Daoy (cell line): Measurements from ENCODE around the gene FOXN3. TPM values are rescaled to one million over a fixed set of nuclear protein-coding genes. Genes with fewer than 3 reads are reported as not detected.
A peak's percentile ranks its signal among the peaks of the same experiment; 100 is the strongest.

ENCODE experiments used
- DNase-seq: peaks from one replicate; pipeline ENCODE4 v3.0.0-alpha.2; 2015; ENCODE audit warnings: low read depth
- total RNA-seq: library from RNA; depleted of rRNA; stranded (reverse); fragments of >200 nt; shearing (Covaris generic); gene quantifications from 2 replicates; pipeline ENCODE4 v1.2.3, GENCODE V29; 2014; rRNA removed

FOXN3 gene, protein sequence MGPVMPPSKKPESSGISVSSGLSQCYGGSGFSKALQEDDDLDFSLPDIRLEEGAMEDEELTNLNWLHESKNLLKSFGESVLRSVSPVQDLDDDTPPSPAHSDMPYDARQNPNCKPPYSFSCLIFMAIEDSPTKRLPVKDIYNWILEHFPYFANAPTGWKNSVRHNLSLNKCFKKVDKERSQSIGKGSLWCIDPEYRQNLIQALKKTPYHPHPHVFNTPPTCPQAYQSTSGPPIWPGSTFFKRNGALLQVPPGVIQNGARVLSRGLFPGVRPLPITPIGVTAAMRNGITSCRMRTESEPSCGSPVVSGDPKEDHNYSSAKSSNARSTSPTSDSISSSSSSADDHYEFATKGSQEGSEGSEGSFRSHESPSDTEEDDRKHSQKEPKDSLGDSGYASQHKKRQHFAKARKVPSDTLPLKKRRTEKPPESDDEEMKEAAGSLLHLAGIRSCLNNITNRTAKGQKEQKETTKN
- total RNA-seq = 17.7 and 34.4 TPM in 2 replicates

GRCh38 chr14:89417091-89417464 is at the start of gene FOXN3:
Gene FOXN3, minus strand, starts transcription at chr14:89417233. Its CDS starts 4,757 bp downstream, at chr14:89412476.
- DNase-seq = peak; percentile 95

GRCh38 chr14:89466484-89466883 is 49.5 kb upstream of the FOXN3 start:
- DNase-seq = no peak

- no peak for DNase-seq
These were observed 48.8 kb upstream of the FOXN3 start for GRCh38 chr14:89465876-89466275.

DNA sequence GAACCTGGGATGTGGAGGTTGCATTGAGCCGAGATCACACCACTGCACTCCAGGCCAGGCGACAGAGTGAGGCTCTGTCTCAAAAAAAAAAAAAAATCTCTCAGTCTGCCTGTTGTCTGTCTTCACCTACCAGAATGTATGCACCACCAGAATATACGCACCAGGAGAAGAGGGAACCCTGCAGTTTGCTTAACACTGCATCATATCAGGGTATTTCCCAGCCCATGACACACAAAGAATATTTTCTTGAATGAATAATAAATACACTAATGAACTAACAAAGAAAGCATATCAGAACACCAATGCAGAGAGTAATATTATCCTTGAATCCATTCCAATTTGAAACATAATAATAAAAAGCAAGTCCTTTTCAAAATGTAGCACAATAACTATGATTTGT is 44.2 kb upstream of the FOXN3 start:
- DNase-seq = no peak

DNA sequence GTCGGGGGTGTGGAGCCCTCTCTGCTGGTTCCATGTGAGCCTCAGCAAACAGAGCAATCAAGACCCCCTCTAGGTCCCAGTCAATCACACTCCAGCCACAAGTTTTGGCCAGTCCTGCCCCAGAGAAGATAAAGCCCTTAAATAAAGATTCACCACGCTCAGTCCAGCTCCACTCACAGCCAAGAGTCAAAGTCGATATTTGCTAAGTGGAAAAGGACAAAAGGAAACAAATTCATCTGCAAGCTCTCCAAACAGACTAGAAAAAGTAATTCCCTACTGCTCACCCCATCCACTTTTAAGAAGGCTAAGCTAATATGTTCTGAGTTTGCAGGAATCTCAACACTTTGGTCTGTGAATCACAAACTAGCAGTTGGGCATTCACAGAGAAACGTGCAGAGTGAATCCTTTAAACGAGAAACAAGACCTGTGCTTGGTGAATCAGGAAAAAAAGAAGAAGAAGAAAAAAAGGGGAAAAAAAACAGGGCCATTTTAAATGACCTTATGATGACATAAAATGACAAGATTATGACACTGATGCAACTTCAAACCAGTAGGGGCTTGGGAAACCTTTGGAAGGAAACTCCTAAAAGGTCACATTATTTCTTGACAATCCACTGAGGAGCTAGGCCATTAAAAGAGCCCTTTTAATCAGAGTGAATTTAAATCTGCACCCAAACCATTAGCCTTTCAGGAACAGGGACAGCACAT is 41.8 kb upstream of the FOXN3 start:
- no peak for DNase-seq

DNA sequence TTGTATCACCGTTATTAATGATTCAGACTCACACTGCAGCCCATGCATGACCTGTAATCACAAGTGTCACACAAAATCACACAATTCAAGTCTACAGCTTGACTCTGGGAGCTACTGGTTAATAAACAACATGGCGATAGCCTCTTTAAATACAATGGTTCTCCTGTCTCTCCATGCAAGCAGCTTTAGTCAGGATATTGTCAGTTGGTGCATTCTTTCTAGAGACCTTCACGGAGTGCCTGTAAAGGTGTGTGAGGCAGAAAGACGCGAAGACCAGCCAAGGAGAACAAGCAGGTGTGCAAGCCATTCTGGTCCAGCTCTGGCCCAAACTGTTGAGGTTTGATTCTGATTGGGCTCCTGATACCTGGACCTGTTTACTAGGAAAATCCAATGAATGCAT is 40.0 kb upstream of the FOXN3 start:
- DNase-seq = no peak

DNA sequence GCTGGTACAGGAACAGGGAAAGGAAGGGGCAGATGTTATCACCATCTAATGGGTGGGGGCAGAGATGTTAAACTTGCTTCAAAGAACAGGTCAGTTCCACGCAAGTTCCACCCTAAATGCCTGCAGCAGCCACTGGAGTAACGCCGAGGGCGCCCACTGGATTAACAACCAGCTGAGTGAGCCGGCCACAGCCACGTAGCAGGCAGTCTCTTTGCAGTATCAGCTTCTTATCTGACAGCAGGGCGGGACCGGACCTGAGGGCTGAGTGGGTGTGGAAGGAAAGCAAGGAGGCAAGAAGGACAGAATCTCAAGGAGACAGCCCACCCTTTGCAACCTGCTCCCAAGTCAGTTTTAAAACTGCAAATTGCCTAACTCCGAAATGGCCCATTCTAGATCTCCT is 38.4 kb upstream of the FOXN3 start:
- no peak for DNase-seq

DNA sequence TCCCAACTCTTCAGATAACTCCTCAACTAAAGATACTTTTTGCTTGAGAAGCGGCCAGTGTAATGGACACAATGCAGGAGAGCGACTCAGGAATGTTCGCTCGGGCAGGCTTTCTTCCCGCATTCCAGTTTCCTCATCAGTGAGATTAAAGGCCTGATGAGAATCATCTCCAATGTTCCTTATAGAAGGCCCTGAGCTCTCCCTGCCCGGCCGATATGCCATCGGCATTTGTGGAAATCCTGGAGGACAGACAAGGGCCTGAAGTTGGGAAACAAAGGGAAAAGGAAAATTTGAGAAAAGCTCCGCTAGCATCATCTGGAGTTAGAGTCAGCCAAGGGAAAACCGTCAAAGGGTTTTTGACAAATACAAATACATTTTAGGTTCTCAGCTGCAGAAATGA is 38.0 kb upstream of the FOXN3 start:
- no peak for DNase-seq

DNA sequence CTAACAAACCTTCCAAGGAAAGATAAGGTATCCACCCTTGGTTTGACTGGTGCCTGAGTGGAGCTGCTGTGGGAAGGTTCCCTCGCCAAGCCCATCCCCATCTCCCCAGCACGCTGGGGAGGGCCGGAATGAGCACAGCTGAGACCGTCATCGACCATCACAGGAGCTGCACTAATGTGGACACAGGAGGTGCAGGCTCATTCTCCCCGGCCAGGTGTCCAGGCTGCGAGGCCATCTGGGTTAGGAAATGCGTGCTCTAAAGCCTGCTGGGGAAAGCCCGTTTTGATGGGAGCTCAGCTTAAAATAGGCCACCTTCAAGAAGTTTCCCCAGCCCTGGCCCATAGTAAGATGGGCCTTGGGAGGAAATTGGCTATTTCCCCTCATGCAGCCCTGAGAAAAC is 35.2 kb upstream of the FOXN3 start:
- DNase-seq = no peak

DNA sequence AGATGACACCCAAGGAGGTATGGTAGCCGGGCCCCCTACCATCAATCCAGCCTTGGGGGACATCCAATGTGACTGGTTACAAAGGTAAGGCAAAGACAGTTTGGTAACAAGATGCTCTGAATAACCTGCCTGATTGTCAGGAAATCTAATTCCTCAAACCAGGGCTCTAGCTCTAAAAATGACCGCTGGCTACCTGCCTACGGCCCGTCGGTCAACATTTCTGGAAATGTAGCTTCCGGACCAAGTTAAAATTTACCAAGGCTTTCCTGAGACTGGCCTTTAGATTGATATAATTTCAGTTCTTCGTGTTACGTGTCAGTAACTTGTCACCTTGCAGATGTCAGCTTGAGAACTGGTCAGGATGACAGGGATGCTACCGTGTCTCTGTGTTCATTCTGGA is 34.2 kb upstream of the FOXN3 start:
- DNase-seq = no peak

GRCh38 chr14:89447182-89447944 is 30.3 kb upstream of the FOXN3 start:
- DNase-seq = no peak

DNA sequence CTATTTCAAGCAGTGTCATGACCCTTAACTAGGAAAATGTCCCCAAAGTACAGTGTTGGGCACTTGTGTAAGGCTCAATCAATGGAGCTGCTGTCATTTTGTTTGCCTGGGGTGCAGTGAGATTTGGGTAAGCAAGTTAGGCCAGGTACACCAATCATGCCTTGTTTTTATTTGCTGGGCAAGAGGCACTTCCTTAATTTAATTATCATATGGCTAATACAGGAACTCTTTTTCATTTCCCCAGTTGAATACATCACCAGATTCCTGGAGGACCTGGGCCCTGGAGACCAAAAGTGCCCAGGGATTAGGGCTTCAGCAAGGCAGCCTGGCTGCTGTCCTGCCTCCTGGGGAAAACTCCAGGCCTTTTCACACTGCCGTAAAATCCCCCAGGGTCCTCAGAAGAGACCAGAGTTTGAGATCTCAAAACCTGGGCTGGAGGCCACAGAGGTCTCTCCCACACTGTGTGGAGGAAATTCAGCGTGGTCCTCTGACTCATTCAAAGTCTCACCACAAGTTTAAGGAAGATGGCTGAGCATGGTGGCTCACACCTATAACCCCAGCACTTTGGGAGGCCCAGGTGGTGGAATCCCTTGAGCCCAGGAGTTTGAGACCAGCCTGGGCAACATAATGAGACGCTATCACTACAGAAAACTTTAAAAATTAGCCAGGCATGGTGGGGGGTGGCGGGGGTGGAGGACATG is 28.4 kb upstream of the FOXN3 start:
- DNase-seq = no peak

- no peak for DNase-seq
These were observed 27.6 kb upstream of the FOXN3 start for GRCh38 chr14:89444516-89445125.

DNA sequence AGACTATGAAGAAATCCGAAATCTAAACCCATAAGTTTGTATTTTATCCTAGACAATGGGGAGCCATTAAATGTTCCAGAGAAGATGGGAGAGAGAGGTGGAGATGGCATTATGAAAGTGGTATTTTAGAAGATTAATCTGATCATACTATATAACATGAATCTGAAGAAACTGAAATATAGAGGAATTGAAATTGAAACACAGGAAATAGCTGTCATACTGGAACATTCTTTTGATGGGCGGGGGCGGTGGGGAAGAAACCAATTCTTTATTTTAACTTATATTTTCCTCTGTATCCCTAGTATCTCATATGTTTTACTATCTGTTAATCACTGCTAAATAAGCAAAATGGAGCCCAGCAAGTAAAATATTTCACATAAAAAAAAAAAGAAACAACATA is 27.0 kb upstream of the FOXN3 start:
- DNase-seq = no peak

DNA sequence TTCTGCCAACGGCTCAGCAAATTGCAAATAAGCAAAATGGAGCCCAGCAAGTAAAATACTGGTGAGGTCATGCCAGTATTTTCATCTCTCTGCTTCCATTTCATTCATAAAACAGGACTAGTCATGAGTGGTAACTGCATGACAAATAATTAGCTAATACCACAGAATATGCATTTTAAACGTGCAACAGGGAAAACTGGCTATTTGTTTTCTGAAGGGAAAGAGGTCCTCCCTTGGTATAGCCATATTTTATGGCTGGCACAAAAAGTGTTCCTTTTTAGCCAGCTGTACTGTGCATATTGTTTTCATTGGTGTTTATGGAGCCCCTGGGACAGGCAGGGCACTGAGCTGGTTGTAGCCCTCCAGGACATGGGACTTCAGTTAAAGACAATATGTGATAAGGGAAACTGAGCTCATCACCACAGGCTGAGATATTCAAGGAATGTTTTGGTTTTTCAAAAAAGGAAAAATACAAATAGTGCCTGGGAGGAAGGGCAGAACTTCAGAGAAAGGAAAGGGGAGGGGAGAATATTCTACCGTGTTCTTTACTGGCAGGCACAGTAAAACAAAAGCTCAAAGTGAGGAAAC is 26.1 kb upstream of the FOXN3 start:
- no peak for DNase-seq

DNA sequence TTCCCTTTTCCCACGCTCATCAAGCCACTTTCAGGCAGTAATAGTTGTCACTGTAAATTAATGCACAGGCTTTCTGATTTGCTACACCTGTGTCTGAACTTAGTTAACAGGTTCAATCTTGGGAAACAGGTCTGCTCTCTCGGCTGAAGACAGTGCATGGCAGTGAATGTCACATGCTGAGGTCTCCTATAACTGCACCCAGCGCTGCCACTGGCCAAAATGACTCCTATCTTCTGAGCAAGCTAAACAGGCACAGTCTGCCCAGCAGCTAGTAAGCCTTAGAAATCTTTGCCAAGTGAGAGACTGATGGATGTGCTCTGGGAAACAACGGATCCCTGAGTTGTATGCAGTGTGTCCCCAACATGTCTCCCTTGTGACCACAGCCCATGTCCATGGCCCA is 25.2 kb upstream of the FOXN3 start:
- DNase-seq = no peak

DNA sequence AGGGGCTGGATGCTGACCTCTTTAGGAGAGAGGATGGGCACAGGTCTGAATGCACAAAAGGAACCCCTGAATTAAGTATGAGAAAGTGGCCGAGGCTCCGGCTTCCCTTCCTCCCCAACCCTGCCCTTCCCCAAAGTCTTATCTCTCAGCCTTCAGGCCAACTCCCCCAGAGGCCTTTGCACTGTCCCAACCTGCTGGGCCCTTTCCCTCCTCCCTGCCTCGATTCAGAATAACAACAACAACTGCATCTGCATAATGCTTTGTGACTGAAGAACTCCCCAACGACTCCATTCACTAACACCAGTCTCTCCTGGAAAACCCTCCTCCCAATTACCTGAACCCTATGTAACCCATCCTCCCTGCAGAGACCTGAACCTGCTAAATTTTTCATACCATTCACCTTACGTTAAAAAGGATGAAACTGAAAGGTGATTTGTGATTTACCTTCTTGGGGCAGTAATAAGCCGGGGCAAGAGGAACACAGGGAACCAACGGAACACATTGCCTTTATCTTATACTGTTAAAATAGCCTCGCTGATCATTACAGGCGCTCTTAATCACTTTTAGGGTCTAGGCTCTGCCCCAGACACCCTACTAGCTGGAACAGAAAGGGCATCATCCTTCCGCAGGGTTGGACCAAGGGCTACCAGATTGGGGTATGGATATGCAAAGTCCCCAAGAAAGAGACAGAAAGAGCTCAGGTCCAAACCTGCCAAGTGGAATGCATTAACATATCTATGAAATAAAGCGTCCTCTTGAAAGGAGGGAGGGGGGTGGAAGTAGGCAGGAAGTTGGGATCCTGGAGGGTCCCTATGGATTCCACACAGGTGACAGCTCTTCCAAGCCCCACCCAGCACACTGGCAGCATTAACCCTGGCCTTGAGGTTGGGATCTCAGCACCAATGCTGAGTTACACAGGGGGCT is 24.2 kb upstream of the FOXN3 start:
- no peak for DNase-seq

GRCh38 chr14:89435892-89436656 is 19.0 kb upstream of the FOXN3 start:
- DNase-seq = no peak

GRCh38 chr14:89435492-89435891 is 18.5 kb upstream of the FOXN3 start:
- no peak for DNase-seq
